Measurements from ENCODE around the gene DCBLD1. TPM values are rescaled to one million over a fixed set of nuclear protein-coding genes. Genes with fewer than 3 reads are reported as not detected.

DCBLD1 gene
- total and polyA plus RNA-seq, 2 of the 13 experiments (the other 11 are each of a cell fraction or from before 2014, with no cell fraction given), result 23.2 to 41.5 TPM

- no peak for TF ChIP-seq HMGXB3 (CRISPR knock-in tag; IDR thresholded peaks at IDR 0.05; ENCODE audit: borderline replicate concordance)
- TF ChIP-seq SP1 (IDR thresholded peaks at IDR 0.05), result no peak
- TF ChIP-seq SP1 (CRISPR knock-in tag; IDR thresholded peaks at IDR 0.05), result no peak
- TF ChIP-seq ZNF879 (CRISPR knock-in tag; IDR thresholded peaks at IDR 0.05), result no peak
- no peak for TF ChIP-seq KDM3A (CRISPR knock-in tag; IDR thresholded peaks at IDR 0.05; ENCODE audit: low read depth)
- TF ChIP-seq FOXO4 (CRISPR knock-in tag; conservative IDR thresholded peaks at IDR 0.05), result 0 out of 2 replicates have a peak, but pooled peaks have one; percentile 43
- peak; percentile 9; the same call in 1 of the 2 replicates for TF ChIP-seq CTCF (CRISPR knock-in tag; IDR thresholded peaks at IDR 0.05)
- TF ChIP-seq REST (IDR thresholded peaks at IDR 0.05; ENCODE audit: borderline replicate concordance in 1 of 2, low read depth in 1 of 2, low read length in 2 of 2), result no peak
- TF ChIP-seq ZMYM4 (CRISPR knock-in tag; IDR thresholded peaks at IDR 0.05), result no peak
- no peak for TF ChIP-seq TEF (CRISPR knock-in tag; IDR thresholded peaks at IDR 0.05)
- TF ChIP-seq FIP1L1 (IDR thresholded peaks at IDR 0.05; ENCODE audit: borderline replicate concordance, insufficient read depth, low read depth, low read length), result no peak
- no peak for TF ChIP-seq PRDM10 (CRISPR knock-in tag; IDR thresholded peaks at IDR 0.05; ENCODE audit: low read depth)
Observed at GRCh38 chr6:117555262-117555849, 72.9 kb downstream of the DCBLD1 start (continued).
